ENCODE results near the gene MED27. TPM values are rescaled to one million over a fixed set of nuclear protein-coding genes. Genes with fewer than 3 reads are reported as not detected.

Gene MED27
- total RNA-seq, 1 donor from 2014 or later = 25.1 TPM

DNA sequence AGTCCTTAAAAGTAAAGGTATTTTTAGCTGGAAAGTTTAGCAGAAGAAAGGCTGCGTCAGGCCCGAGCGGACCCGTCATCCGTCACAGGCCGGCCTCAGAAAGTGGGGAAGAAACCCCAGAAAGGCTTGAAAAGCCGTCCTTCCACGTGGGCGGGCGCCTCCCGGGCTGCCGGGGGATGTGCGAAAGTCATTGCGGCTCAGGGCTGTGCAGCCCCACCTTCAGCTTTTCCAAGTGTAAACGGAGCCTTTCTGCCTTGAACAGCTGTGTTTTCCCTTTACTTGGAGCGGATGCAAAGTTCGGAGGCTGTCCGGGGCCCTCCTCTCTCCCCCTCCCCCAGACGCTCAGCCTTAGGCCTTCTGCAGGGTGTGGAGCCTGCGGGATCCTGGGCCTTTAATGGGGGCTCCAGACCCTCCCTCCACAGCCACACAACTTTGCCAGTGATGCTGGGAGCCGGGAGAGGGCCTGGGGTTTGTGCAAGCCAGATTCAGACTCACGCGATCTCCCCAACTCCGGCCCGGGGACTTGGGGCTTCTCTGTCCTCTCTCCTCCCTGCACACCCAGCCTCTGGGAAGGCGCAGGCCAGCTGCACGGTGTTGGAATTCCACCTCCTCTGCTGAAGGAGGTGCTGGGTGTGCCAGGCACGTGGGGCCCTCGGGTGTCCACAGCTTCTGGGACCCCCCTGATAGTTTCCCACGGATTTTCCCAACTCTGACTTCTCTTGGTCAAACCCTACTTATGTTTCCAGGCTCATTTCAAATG, 244.3 kb downstream of the MED27 start:
- no peak for TF ChIP-seq CTCF (IDR thresholded peaks at IDR 0.05; ENCODE audit: unreplicated experiment)
- no peaks in the 10 kb centered on the region for H3K36me3 Mint-ChIP-seq (ENCODE audit: insufficient read depth)
- no peaks in the 10 kb centered on the region for H3K9me3 Mint-ChIP-seq (ENCODE audit: low read depth)
- H3K27me3 Mint-ChIP-seq = peaks cover 14% of the 10 kb centered on the region
- no peak overlapping the region for H3K4me3 Mint-ChIP-seq (ENCODE audit: low read depth)
- no peak overlapping the region for H3K27ac Mint-ChIP-seq
- H3K4me1 Mint-ChIP-seq (ENCODE audit: low read depth) = peaks cover 6% of the 10 kb centered on the region
- DNase-seq (ENCODE audit: low spot score, unreplicated experiment) = no peak

DNA sequence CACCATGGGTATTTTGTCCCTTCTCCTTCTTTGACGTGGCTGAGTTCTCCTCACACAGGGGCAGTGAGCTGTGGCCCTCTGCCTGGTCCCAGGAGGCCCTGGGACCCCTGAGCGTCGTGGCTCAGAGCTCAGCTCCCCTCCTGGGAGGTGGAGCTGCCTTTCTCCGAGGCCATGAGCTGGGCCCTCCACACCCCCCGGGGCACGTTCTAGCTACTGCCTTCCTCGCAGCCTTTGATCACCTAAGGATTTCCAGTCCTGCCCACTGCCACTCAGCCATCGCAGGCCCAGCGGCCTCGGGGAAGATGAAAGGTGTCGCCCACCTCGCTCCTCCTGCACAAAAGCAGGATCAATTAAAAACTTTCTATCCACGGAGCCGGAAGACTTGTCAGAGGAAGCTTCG, 244.9 kb downstream of the MED27 start:
- H3K4me3 Mint-ChIP-seq (ENCODE audit: low read depth) = no peak overlapping the region
- H3K9me3 Mint-ChIP-seq (ENCODE audit: low read depth) = no peaks in the 10 kb centered on the region
- H3K36me3 Mint-ChIP-seq (ENCODE audit: insufficient read depth) = no peaks in the 10 kb centered on the region
- H3K27me3 Mint-ChIP-seq = peaks cover 14% of the 10 kb centered on the region
- no peak for TF ChIP-seq CTCF (IDR thresholded peaks at IDR 0.05; ENCODE audit: unreplicated experiment)
- peaks cover 6% of the 10 kb centered on the region for H3K4me1 Mint-ChIP-seq (ENCODE audit: low read depth)
- no peak overlapping the region for H3K27ac Mint-ChIP-seq
- no peak for DNase-seq (ENCODE audit: low spot score, unreplicated experiment)

DNA sequence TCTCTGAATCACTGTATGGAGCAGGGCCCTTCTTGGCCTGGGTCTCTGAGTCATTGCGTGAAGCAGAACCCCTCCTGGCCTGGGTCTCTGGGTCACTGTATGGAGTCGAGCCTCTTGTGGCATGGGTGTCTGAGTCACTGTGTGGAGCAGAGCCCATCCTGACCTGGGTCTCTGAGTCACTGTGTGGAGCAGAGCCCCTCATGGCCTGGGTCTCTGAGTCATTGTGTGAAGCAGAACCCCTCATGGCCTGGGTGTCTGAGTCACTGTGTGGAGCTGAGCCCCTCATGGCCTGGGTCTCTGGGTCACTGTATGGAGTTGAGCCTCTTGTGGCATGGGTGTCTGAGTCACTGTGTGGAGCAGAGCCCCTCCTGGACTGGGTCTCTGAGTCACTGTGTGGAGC, 245.8 kb downstream of the MED27 start:
- no peak for DNase-seq (ENCODE audit: low spot score, unreplicated experiment)
- H3K27ac Mint-ChIP-seq = no peak overlapping the region
- H3K4me3 Mint-ChIP-seq (ENCODE audit: low read depth) = no peak overlapping the region
- no peak for TF ChIP-seq CTCF (IDR thresholded peaks at IDR 0.05; ENCODE audit: unreplicated experiment)
- H3K27me3 Mint-ChIP-seq = peaks cover 14% of the 10 kb centered on the region
- H3K9me3 Mint-ChIP-seq (ENCODE audit: low read depth) = no peaks in the 10 kb centered on the region
- H3K36me3 Mint-ChIP-seq (ENCODE audit: insufficient read depth) = no peaks in the 10 kb centered on the region
- H3K4me1 Mint-ChIP-seq (ENCODE audit: low read depth) = peaks cover 6% of the 10 kb centered on the region

DNA sequence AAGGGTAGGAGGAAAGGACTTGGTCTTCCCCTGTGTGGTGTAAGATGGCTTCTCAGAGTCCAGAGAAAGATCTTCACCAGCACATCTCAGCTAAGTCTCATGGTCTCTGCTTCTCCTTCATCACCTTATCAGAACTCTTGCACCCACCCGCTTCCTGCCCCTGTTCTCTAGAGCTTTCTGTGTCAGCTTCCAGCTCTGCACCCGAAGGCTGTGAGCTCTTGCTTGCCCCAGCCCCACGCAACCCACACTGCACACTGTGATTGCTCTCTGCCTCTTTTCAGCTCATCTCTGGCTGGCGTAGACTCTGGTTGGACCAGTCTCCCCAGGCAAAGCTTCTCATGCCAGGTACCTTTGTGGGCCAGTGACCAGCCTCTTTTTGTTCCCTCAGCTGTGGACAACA, 246.6 kb downstream of the MED27 start:
- no peak for DNase-seq (ENCODE audit: low spot score, unreplicated experiment)
- no peaks in the 10 kb centered on the region for H3K36me3 Mint-ChIP-seq (ENCODE audit: insufficient read depth)
- peaks cover 6% of the 10 kb centered on the region for H3K4me1 Mint-ChIP-seq (ENCODE audit: low read depth)
- no peak overlapping the region for H3K4me3 Mint-ChIP-seq (ENCODE audit: low read depth)
- H3K9me3 Mint-ChIP-seq (ENCODE audit: low read depth) = no peaks in the 10 kb centered on the region
- no peak for TF ChIP-seq CTCF (IDR thresholded peaks at IDR 0.05; ENCODE audit: unreplicated experiment)
- peaks cover 17% of the 10 kb centered on the region for H3K27me3 Mint-ChIP-seq
- no peak overlapping the region for H3K27ac Mint-ChIP-seq

DNA sequence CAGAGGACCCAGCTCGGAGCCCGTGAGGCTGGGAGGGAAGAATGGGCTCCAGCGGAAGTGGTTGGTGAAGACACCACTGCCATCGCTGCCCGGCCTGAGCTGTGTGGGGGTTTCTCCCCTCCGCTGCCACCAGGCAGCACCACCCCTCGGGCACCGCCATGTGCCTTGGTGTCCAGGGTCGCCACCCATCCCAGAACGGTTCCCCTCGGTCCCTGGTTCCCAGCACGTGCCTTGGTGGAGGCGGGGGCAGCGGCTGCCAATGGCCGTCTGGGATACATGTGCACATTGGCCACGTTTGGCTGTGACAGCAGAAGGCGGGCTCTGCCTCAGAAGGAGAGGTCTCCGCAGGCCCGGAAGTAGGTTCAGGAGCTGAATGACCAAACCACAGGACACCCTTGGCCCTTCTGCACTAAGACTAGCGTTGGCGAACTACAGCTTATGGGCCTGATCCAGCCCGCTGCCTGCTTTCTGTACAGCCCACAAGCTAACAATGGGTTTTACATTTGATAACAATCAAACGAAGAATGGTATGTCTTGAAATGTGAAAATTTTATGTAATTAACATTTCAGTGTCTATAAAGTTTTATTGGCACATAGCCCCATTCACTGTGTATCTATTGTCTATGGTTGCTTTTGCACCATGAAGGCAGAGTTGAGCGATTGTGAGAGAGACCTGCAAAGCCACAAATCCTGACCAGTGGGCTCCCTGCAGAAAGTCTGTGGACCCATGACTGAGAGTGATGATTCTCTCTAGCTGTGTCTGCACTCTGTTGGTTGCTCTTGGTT, 248.1 kb downstream of the MED27 start:
- no peak overlapping the region for H3K4me3 Mint-ChIP-seq (ENCODE audit: low read depth)
- no peaks in the 10 kb centered on the region for H3K4me1 Mint-ChIP-seq (ENCODE audit: low read depth)
- H3K27ac Mint-ChIP-seq = no peak overlapping the region
- peaks cover 26% of the 10 kb centered on the region for H3K27me3 Mint-ChIP-seq
- no peak for DNase-seq (ENCODE audit: low spot score, unreplicated experiment)
- no peaks in the 10 kb centered on the region for H3K9me3 Mint-ChIP-seq (ENCODE audit: low read depth)
- TF ChIP-seq CTCF (IDR thresholded peaks at IDR 0.05; ENCODE audit: unreplicated experiment) = no peak
- no peaks in the 10 kb centered on the region for H3K36me3 Mint-ChIP-seq (ENCODE audit: insufficient read depth)

Measured in progenitor cell of endocrine pancreas (in vitro differentiated cells).